ENCODE measurements around the gene LYRM9.
"Not testable (repeated sequence)": the region's sequence is repeated elsewhere in the genome, so short reads cannot be mapped to it uniquely, and the experiment has no call there.

Gene LYRM9

DNA sequence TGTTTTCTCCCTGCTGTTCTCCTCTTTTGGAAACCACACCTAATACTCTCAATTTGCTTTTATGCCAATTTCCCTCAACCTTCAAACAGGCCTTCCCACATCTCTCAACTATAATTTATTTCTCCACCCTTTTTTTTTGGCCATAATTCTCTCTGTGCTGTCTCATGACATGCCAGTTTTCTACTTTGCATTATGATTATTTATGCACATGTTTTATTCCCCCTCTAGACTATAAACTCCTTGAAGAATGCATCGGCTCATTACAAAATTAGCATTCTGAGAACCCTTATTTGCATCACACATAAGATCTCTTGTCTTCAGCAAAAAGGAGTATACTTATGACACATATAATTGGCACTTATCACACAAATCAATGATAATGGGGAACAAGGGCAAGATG, 10.9 kb upstream of the LYRM9 start:
- in situ Hi-C loops (cut with HindIII; ENCODE audit: low pct_unique_long_range_greater_than_20kb, low sequenced_read_pairs), result no loop called here
- TF ChIP-seq JUND (IDR thresholded peaks at IDR 0.05; ENCODE audit: low read depth), result no peak

DNA sequence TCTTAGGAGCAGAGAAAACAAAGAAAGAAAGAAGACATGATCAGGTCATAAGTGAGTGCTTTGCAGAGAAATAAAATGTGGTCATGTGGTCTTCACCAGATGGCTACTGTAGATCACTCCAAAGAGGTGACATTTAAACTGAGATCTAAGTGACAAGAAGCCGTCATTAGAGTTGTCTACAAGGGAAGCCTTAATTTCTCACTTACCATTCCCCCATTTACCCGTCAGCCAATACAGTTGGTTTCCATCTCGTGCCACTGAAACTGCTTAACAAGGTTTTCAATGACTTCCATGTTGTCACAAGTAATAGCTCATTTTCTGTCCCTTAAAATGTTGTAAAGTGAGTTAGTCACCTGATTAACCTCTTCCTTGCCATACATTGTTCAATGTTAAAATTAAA, 6.4 kb upstream of the LYRM9 start:
- no peak for TF ChIP-seq JUND (IDR thresholded peaks at IDR 0.05; ENCODE audit: low read depth)
- in situ Hi-C loops (cut with HindIII; ENCODE audit: low pct_unique_long_range_greater_than_20kb, low sequenced_read_pairs), result no loop called here
- DNase-seq (ENCODE audit: low read depth in 1 of 2, low spot score in 1 of 2), result no peak

More for the DNA sequence above, 10.9 kb upstream of the LYRM9 start:
- DNase-seq (ENCODE audit: low read depth in 1 of 2, low spot score in 1 of 2), result no peak

GRCh38 chr17:27898096-27898495, 4.9 kb upstream of the LYRM9 start:
- no peak for TF ChIP-seq JUND (IDR thresholded peaks at IDR 0.05; ENCODE audit: low read depth)
- no peak for DNase-seq (ENCODE audit: low read depth in 1 of 2, low spot score in 1 of 2)
- in situ Hi-C loops (cut with HindIII; ENCODE audit: low pct_unique_long_range_greater_than_20kb, low sequenced_read_pairs), result no loop called here

GRCh38 chr17:27896701-27897100, 3.5 kb upstream of the LYRM9 start:
- no peak for TF ChIP-seq JUND (IDR thresholded peaks at IDR 0.05; ENCODE audit: low read depth)
- no peak for DNase-seq (ENCODE audit: low read depth in 1 of 2, low spot score in 1 of 2)
- in situ Hi-C loops (cut with HindIII; ENCODE audit: low pct_unique_long_range_greater_than_20kb, low sequenced_read_pairs), result no loop called here

DNA sequence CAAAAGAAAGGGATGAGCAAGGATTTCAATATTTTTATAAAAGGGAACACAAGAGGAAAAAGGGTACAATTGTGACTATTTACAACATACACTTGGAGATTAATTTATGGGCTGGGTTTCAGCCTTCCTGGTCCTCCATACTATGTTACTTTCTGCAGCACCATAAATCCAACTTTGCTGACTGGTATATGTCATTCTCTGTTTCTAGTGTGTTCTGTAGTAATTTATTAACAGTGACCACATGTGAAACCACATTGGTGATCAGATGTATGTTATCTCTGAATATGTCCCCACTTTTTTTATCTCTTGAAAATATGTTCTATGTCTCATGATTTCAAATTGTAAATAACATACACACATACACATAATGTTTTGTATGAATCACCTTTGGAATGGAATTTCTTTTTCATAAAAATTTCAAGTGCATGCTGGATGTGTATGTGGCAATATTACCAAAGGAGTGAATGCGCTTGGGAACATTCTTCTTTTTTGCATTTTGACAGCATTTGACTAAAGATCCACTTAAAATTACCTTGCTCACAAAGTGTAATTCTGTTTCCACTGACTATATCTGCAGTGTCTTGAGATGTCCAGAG, 2.9 kb upstream of the LYRM9 start:
- no peak for TF ChIP-seq JUND (IDR thresholded peaks at IDR 0.05; ENCODE audit: low read depth)
- DNase-seq (ENCODE audit: low read depth in 1 of 2, low spot score in 1 of 2), result no peak
- in situ Hi-C loops (cut with HindIII; ENCODE audit: low pct_unique_long_range_greater_than_20kb, low sequenced_read_pairs), result no loop called here

DNA sequence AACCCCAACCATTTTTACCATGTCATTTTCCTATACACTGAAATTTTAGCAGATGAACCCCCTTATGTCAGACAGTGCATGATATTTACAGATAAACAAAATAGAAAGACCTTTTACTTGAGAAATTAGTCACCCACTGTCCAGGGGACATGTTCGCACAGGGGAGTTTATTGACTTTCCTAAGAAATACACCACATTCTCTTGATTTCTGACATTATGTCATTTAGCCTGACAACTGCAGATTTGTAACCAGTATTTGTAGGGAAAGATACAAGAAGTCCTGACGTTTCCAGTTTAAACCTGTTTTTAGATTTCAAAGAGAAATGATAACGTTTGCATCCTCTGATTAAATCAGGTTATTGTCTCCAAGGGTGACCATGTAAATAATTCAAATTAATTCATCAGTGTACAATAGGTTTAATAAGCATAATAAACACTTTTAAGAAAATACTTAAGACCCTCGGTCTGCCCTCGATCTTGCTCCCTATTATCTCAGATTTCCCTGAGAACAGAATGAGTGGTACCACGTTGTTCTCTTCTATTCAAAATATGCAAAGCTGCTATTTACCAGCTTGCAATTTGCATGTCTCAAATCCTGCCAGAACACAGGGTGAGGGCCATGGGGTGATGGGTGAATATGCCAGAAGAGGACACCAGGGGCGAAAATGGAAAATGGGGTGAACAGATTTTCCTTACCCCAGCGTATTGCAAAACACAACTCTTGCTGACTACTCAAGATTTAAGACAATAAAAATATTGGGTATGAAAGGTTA, 2.1 kb upstream of the LYRM9 start:
- in situ Hi-C loops (cut with HindIII; ENCODE audit: low pct_unique_long_range_greater_than_20kb, low sequenced_read_pairs), result no loop called here

DNA sequence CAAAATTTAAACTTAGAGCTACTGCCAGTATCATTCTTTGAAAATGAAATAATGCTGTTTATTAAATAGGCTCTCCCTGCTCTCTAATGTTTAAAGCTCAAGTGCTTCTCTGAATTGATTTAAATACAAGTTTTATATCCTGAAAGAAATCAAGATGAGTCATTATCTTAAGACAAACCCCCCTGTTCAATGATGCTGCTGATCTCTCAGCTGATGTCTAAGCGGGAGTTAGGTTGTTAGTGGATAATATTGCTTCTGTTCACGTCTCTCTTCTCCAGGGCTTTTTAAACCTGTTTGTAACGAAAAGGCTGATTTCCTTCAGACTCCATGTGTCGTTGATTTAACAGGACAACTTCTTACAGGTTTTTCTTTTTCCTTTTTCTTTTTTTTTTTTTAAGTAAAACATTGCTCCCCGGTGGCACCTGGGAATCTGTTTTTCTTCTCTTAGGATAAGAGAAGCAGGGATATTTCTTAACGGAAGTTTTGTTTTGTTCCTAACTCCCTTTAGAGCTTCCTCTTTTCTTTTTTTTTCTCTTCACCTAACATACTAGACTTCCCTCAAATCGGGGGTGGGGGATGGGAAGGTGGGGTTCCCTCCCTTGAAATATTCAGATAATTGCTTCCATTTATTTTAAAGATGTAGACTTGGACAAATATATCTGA, 807 bp upstream of the LYRM9 start:
- in situ Hi-C loops (cut with HindIII; ENCODE audit: low pct_unique_long_range_greater_than_20kb, low sequenced_read_pairs), result no loop called here
- no peak for DNase-seq (ENCODE audit: low read depth in 1 of 2, low spot score in 1 of 2)
- no peak for TF ChIP-seq JUND (IDR thresholded peaks at IDR 0.05; ENCODE audit: low read depth)

More for the DNA sequence above, 2.1 kb upstream of the LYRM9 start:
- TF ChIP-seq JUND (IDR thresholded peaks at IDR 0.05; ENCODE audit: low read depth), result no peak
- no peak for DNase-seq (ENCODE audit: low read depth in 1 of 2, low spot score in 1 of 2)

DNA sequence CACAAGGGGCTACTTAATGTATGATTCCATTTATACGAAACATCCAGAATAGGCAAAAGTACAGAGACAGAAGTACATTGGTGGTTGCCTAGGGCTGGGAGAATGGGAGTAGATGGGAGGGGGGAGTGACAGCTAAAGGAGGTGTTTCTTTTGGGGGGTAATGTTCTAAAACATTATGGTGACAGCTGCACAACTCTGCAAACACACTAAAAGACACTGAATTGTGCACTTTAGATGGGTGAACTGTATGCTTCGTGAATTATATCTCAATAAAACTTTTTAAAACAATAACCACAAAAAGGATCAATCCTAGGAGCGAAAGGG, 661 bp downstream of the LYRM9 start:
- in situ Hi-C loops (cut with HindIII; ENCODE audit: low pct_unique_long_range_greater_than_20kb, low sequenced_read_pairs), result no loop called here
- DNase-seq (ENCODE audit: low read depth in 1 of 2, low spot score in 1 of 2), result no peak
- no peak for TF ChIP-seq JUND (IDR thresholded peaks at IDR 0.05; ENCODE audit: low read depth)

DNA sequence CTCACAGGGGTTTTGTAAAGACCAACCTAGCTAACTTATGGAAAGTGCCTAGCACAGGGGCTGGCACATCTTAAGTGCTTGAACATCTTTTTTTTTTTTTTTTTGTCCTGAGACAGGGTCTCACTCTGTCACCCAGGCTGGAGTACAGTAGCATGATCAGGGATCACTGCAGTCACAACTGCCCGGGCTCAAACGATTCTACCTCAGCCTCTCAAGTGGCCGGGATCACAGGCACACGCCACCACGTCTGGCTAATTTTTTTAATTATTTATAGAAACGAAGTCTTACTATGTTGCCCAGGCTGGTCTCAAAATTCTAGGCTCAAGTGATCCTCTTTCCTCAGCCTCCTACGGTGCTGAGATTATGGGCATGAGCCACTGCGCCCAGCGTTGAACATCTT, 1.3 kb downstream of the LYRM9 start:
- no peak for TF ChIP-seq JUND (IDR thresholded peaks at IDR 0.05; ENCODE audit: low read depth)
- in situ Hi-C loops (cut with HindIII; ENCODE audit: low pct_unique_long_range_greater_than_20kb, low sequenced_read_pairs), result no loop called here
- DNase-seq (ENCODE audit: low read depth in 1 of 2, low spot score in 1 of 2), result no peak

DNA sequence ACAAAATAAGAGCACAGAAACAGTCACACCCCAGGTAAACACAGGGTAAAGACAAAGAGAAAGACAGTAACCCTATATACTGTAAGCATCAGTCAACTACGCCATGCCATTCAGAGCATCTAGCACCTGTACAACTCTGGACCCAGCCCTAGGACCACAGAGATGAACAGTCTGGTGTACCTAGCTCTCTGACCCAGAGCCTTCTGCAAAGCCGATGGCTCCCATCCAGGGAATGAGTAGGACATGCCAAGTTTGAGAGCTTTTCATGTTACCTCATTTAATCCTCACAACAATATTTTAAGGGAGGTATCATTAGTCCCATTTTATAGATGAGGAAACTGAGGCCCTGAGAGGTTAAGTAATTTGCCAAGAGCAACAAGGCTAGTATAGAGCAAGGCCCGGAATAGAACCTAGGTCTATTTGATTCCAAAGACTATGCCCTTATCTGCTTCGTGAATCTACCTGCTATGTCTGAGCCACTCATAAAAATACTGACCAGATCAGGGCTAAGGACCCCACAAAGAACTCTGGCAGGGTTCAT, 3.4 kb downstream of the LYRM9 start:
- no peak for TF ChIP-seq JUND (IDR thresholded peaks at IDR 0.05; ENCODE audit: low read depth)
- no peak for DNase-seq (ENCODE audit: low read depth in 1 of 2, low spot score in 1 of 2)
- in situ Hi-C loops (cut with HindIII; ENCODE audit: low pct_unique_long_range_greater_than_20kb, low sequenced_read_pairs), result no loop called here

DNA sequence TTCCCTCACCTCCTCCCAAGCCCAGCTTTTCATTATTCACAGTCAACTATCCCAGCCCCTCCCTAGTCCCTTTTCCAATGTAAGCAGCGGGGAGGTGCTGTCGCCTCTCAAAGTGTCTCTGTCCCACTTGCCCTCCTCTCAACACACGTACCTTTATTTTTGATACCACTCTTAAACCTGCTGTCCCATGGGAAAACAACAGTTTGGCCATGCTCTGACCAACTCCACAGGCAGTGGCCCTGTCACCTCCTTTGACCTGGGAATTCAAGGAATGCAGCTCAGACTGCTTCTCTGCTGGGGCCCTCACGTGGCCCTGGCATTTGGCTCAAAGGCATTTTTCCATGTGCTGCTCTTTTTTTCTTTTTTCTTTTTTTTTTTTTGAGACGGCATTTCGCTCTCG, 4.2 kb downstream of the LYRM9 start:
- in situ Hi-C loops (cut with HindIII; ENCODE audit: low pct_unique_long_range_greater_than_20kb, low sequenced_read_pairs), result no loop called here
- no peak for TF ChIP-seq JUND (IDR thresholded peaks at IDR 0.05; ENCODE audit: low read depth)
- DNase-seq (ENCODE audit: low read depth in 1 of 2, low spot score in 1 of 2), result peak; percentile 47 to 90

- in situ Hi-C loops (cut with HindIII; ENCODE audit: low pct_unique_long_range_greater_than_20kb, low sequenced_read_pairs), result no loop called here
- DNase-seq (ENCODE audit: low read depth in 1 of 2, low spot score in 1 of 2), result no peak
- no peak for TF ChIP-seq JUND (IDR thresholded peaks at IDR 0.05; ENCODE audit: low read depth)
These were observed 5.1 kb downstream of the LYRM9 start for GRCh38 chr17:27888067-27888466.

DNA sequence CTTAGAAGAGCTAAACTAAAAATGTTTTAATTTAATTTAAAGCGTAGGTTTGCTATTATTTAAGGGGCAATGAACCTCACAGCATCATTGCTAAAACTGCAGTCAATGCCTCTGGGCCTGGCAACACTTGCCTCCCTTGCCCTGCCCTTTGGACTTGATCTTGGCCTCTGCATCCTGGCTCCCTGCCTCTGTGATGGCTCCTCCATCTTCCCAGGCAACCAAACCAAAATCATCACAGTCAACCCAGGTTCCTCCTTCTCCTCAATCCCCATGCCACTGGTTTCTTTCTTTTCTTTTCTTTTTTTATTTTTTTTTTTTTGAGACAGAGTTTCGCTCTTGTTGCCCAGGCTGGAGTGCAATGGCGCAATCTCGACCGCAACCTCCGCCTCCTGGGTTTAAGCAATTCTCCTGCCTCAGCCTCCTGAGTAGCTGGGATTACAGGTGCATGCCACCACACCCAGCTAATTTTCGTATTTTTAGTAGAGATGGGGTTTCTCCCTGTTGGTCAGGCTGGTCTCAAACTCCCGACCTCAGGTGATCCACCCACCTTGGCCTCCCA, 6.7 kb downstream of the LYRM9 start:
- in situ Hi-C loops (cut with HindIII; ENCODE audit: low pct_unique_long_range_greater_than_20kb, low sequenced_read_pairs); DNase-seq (ENCODE audit: low read depth in 1 of 2, low spot score in 1 of 2): not testable (repeated sequence)
